Endometrial microvascular endothelial cells (primary cell): ENCODE data around the gene GATD1. TPM values are rescaled to one million over a fixed set of nuclear protein-coding genes. Genes with fewer than 3 reads are reported as not detected.

Experiments used
- in situ Hi-C: cut with HindIII; loops from 2 replicates; pipeline ENCODE4 v1.10.0; 2017; ENCODE audit warnings: low sequenced_read_pairs, low pct_unique_long_range_greater_than_20kb; ENCODE audit errors: inconsistent ontology term
- total RNA-seq: library from RNA; depleted of rRNA; stranded (reverse); fragments of >200 nt; gene quantifications from one replicate; pipeline ENCODE4 v1.2.3, GENCODE V29; 2015; ENCODE audit errors: inconsistent ontology term

The GATD1 gene
- total RNA-seq, 1 donor from 2014 or later: 36.2 TPM

GRCh38 chr11:797296-798092 lies 20.2 kb upstream of the GATD1 start:
- in situ Hi-C loops: no loop called here

DNA sequence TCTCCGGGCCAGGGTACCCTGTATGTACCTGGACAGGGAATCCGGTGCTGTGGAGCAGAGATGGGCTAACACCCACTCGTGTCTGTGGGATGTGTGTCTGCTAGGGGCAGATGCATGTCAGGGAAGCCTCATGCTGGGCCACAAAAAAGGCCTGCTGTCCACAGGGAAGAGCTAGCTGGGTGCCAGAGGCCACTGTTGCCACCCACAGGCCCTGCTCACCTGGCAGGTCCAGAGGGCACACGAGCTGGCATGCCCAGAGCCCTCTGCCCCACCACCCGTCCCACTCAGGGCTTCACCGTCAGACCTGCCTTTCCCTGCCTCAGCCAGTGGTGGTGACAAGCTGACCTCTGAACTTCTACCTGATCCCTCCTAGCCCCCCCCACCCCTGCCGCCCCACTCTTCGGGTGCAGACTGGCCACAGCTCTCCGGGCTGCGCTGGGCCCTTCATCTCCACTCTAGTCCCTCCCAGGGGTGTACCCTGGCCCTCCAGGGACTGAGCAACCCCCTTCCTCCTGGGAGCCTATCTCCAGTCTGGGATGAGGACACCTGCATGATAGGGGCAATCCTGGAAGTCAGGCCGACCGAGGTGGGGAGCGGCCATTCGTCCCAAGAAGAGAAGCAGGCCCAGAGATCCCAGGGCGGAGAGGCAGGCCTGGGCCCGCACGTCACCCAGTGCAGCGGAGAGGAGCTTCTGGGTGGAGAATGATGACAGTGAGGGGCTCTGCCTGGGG lies 19.4 kb upstream of the GATD1 start:
- in situ Hi-C loops: no loop called here

DNA sequence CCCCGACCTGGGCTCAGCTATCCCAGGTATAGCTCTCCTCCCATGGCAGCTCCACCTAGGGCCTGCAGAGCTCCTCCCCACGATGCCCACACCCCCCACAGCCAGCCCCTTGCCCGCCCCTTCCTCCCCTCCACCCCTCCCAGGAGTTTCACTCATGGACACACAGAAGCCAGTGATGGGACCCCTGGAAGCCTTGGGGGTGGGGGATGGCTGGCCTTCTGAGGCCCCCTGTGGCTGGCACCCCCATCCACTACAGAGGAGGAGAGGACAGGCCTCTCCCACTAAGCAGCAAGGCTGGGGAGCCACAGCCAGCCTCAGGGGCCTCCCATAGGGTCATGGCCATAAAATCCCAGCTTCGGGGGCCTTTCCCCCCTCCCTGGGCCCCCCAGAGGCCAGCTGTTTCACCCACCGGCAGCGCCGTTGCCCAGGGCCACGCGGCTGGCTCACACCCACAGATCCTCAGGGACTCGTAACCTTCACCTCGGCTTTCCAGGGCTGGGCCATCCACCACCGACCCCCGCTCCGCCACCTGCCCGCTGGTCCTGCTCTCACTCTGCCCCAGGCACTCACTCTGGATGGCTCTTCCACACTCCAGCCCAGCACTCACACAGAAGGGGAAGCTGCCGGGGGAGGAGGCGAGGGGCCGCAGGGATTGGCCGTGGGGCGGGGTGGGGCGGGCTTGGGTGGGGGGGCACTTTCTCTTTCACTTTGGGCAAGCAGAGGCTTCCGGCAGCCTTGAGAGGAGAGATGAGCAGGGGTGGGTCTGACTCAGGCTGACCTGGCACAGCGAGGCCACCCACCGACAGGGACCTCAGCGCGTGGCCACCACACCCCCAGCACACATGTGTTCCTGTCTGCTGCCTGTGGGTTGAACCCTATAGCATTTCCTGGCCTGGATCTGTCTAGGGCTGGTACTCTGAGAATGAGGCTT lies 18.6 kb upstream of the GATD1 start:
- in situ Hi-C loops: no loop called here

DNA sequence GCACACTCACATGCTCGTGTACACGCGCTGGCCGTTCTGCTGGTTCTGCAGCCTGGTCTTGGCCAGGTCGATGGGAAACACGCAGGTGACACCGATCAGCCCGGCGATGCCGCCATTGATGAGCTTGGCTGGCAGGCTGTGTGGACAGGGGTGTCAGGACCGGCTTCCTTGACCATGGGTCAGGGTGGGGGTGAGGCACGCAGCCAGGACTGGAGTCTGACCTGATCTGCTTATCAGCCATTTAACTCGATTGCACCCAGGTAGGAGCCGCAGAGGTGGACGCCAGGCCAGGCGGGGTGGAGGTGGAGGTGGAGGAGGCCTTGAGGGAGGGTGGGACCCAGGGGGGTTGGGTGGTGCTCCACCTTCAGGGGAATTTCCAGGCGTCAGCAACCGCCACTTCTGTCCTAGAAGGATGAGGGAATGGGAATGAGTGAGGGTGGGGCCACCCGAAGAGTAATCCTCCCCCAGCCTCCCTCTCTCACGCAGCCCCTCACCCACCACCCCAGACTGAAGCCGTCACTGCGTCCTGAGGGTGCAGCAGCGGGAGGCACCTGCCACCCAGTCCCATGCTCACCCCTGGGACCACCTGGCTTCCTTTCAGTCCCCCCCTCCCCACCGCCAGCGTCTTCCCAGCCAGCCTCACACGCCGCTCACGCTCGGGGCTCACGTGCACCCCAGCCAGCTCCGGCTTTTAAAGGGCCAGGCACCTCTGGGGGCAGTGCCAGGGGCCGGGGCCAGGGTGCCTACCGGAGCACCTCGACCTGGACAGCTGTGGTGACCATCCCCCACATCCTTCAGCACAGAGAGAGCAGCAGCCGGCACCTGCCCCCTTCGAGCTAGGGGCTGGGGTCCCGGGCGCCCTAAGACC lies 17.7 kb upstream of the GATD1 start:
- in situ Hi-C loops: no loop called here

DNA sequence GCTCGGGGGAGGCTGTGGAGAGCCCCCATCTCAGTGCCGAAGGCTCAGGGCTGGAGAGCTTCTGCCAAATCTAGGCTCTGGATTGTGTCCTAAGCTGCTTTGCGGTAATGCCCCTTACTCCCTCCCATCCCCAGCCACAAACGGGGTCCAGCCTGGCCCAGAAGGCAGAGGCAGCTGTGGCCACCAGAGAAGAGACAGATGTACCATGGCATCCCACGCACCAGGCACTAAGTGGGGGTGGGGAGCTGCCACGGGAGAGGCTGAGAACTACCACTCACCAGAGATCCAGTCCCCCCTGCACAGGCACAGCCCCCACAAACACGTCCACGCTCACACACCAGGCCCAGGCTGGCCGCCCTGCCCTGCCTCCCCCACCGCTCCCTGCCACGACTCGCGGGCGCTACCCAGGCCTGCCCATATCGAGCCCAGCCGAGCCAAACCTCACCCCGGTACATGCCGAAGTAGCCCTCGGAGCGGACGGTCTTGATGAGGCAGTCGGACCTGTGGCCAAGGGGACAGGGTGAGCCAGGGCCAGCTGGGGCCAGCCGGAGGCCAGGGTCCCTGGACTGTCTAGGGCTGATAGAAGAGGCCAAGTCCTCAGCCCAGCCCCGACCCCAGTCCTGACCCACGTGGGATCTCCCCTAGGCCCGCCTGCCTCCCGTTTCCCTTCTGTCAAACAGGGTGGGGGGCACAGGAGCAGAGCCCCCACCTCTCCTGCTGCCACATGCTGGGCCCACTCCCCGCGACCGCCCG lies 16.9 kb upstream of the GATD1 start:
- in situ Hi-C loops: no loop called here

GRCh38 chr11:793556-793955 lies 16.3 kb upstream of the GATD1 start:
- in situ Hi-C loops: no loop called here

DNA sequence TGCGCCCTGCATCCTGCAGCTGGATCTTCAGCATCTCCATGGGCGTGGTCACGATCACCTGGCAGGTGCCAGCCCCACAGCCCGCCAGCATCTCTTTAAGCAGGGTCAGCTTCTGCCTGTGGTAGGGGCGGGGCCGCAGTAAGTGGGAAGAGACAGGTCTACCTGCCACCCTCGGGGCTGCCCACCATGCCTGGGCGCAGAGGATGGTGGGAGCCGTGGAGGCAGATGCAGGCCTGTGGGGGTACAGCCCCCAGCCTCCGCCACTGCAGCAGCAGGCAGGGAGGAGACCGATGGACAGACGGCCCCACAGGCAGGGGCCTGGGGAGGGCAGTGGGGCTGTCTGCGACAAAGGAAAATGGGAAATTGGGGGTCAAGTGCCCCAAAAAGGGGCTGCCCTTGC lies 15.6 kb upstream of the GATD1 start:
- in situ Hi-C loops: no loop called here

DNA sequence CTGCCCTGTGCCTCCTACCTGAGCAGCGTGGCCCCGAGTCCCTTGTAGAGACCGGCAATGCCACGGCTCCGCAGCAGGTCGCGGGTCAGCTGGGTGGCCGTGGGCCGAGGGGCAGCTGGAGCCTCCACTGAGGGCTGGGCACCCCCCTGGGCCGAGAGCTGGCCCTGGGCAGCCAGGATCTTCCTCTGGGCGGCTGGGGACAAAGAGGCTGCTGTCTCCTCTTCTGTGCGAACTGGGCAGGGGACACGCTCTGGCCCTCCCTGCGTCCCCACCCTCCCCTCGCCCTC lies 15.2 kb upstream of the GATD1 start:
- in situ Hi-C loops: no loop called here

- in situ Hi-C loops: no loop called here
Measured at GRCh38 chr11:791658-792534, 14.6 kb upstream of the GATD1 start.

GRCh38 chr11:790721-791564 lies 13.7 kb upstream of the GATD1 start:
- in situ Hi-C loops: no loop called here

DNA sequence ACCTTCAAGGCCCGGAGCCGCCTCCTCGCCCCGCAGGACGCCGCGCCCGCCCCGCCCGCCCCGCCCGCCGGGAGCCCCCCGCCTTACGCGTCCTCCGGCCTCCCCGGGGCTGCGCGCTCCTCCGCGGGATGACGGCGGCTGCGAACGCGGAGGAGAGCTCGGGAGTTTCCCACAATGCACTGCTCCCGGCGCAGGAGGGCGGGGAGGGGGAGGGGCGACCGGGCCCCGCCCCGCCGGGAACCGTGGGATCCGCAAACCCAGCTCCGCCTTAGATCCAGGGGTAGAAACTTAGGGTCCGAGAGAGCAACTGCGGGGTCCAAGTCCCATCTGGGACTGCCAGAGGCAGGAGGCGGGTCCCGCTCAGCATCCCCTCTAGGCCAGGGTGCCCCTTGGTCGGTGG lies 12.7 kb upstream of the GATD1 start, which contains the start of gene CEND1:
Gene CEND1 (minus strand): TSS at position 148 of the 400 bp plus-strand sequence. CDS start 1,514 bp downstream, outside the sequence.
- in situ Hi-C loops: no loop called here

DNA sequence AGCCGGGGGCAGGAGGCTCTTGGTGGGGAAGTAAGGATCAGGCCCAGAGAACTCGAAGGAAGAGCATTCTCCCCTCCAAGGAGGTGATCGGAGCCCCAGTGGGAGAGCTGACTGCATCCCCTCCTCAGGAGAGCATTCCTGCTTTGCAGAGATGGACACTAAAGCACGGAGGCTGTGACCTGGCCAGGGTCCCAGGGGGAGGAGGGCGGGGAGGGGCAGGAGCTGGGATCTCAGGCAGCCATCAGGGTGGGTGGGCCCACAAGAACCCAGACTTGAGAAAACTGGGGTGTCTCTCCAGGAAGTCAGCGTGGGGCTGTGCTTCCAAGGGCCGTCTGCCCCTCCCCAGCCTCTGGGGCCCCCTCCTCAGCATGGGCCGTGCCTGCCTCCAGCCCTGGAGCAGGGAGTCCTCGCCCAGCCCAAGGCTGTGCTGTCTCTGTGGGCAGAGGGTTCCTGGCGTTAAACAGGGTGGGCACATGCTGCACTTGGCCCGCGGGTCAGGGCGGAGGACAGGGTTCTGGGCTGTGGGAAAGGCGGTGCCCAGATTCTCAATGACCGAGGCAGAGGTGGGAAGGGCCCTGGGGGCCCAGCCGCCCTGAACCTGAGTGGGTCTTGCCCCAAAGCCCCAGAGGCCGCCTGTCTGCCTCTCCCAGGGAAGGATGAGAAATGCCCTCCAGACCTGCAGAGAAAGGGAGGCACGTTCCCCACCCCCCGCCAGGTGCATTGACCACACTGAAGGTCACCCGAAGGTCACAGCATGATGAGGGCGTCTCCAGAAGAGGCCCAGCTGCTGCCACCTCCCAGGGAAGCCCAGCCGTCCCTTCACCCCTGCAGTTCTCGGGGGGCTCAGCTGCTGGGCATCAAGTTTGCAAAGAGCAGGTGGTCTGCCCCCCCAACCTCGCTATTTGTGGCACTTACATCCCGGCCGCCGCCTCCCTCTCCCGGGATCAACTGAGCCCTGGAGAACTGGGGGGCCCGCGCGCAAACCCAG lies 12.0 kb upstream of the GATD1 start:
- in situ Hi-C loops: no loop called here

GRCh38 chr11:788009-788640 lies 10.8 kb upstream of the GATD1 start:
- in situ Hi-C loops: no loop called here

DNA sequence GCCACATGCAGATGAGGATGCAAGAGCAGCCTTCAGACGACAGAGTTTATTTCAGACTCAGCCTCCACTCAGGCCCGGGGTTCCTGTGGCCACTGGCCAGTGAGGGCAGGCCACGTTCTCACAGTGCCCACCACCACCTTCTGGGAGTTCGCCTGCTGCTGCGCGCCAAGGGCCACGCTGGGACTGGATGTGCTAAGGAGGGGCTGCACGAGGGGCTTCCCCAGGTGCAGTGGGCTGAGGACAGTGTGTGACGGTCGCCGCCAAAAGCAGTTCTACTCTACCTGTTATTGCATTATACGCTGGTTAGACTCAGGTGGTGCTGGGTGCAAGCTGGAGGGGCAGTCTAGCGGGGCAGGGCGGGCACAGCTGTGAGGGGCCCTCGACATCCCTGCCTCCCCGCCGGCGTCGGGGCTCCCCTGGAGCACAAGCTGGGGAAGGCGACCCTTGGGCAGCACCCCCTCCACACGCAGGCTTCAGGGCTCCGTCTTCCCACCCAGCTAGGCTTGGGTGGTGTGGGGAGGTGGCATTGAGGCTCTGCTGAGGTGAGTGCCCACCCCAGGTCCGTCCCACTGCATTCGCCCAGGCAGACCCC lies 9.9 kb upstream of the GATD1 start:
- in situ Hi-C loops: no loop called here
